Measurements from ENCODE around the gene ANKRD31.

- TF ChIP-seq POLR2A (IDR thresholded peaks at IDR 0.05): peak in 1 of 2 donors; percentile 55
- no peak for TF ChIP-seq CTCF (IDR thresholded peaks at IDR 0.05)
Observed at GRCh38 chr5:75044406-75044805, 192.3 kb downstream of the ANKRD31 start.

Measured in adrenal gland (tissue), 5 donors.